Trophoblast cell (in vitro differentiated cells and primary cell): ENCODE results near the gene MYOZ2.

ENCODE experiments used
- DNase-seq, 2 donors: peaks; one replicate each; pipeline ENCODE4 v3.0.0-alpha.2; 2016
- H2AFZ ChIP-seq: 2 replicates; pipeline ENCODE4 v1.6.1; 2013; ENCODE audit warnings: low read length, moderate library complexity, mild to moderate bottlenecking; ENCODE audit not compliant: insufficient read depth, poor library complexity
- H2AK5ac ChIP-seq: 2 replicates; pipeline ENCODE4 v1.6.1; 2013; ENCODE audit warnings: mild to moderate bottlenecking, low read length
- H2BK120ac ChIP-seq: 2 replicates; pipeline ENCODE4 v1.6.1; 2013; ENCODE audit warnings: low read length, mild to moderate bottlenecking, moderate library complexity; ENCODE audit not compliant: insufficient read depth, poor library complexity
- H2BK12ac ChIP-seq: 2 replicates; pipeline ENCODE4 v1.6.1; 2013; ENCODE audit warnings: mild to moderate bottlenecking, low read length, moderate library complexity
- H2BK5ac ChIP-seq: 2 replicates; pipeline ENCODE4 v1.6.1; 2013; ENCODE audit warnings: low read length, low read depth, moderate library complexity, mild to moderate bottlenecking; ENCODE audit not compliant: poor library complexity
- H3K14ac ChIP-seq: 2 replicates; pipeline ENCODE4 v1.6.1; 2013; ENCODE audit warnings: mild to moderate bottlenecking, low read length
- H3K18ac ChIP-seq: 2 replicates; pipeline ENCODE4 v1.6.1; 2013; ENCODE audit warnings: mild to moderate bottlenecking, low read length
- H3K23ac ChIP-seq: 2 replicates; pipeline ENCODE4 v1.6.1; 2013; ENCODE audit warnings: low read length
- H3K27ac ChIP-seq: 2 replicates; pipeline ENCODE4 v1.5.1; 2013; ENCODE audit warnings: low read depth, mild to moderate bottlenecking, inconsistent platforms, low read length, moderate library complexity
- H3K27me3 ChIP-seq: 2 replicates; pipeline ENCODE4 v1.6.1; 2013; ENCODE audit warnings: inconsistent platforms, mild to moderate bottlenecking, low read length, moderate library complexity; ENCODE audit not compliant: insufficient read depth
- H3K36me3 ChIP-seq, 2 experiments: 1 replicate in 1 of 2; 2 replicates in 1 of 2; pipeline ENCODE4 v1.6.1; 2013; ENCODE audit warnings: low read length in 2 of 2, mild to moderate bottlenecking in 2 of 2, moderate library complexity in 1 of 2; ENCODE audit not compliant: insufficient read depth in 2 of 2, control insufficient read depth in 1 of 2
- H3K4ac ChIP-seq: 2 replicates; pipeline ENCODE4 v1.6.1; 2013; ENCODE audit warnings: low read depth, mild to moderate bottlenecking, low read length, moderate library complexity
- H3K4me1 ChIP-seq, 2 experiments: 1 replicate in 1 of 2; 2 replicates in 1 of 2; pipeline ENCODE4 v1.6.1; 2013; ENCODE audit warnings: low read length in 2 of 2, mild to moderate bottlenecking in 2 of 2, moderate library complexity in 1 of 2; ENCODE audit not compliant: insufficient read depth in 2 of 2, control insufficient read depth in 1 of 2
- H3K4me2 ChIP-seq: 2 replicates; pipeline ENCODE4 v1.6.1; 2013; ENCODE audit warnings: inconsistent platforms, mild to moderate bottlenecking, low read length, moderate library complexity
- H3K4me3 ChIP-seq: 2 replicates; pipeline ENCODE4 v1.5.1; 2013; ENCODE audit warnings: mild to moderate bottlenecking, low read depth, low read length, inconsistent platforms
- H3K79me1 ChIP-seq: one replicate; pipeline ENCODE4 v1.6.1; 2013; ENCODE audit warnings: low read length
- H3K79me2 ChIP-seq: 2 replicates; pipeline ENCODE4 v1.6.1; 2013; ENCODE audit warnings: low read length, mild to moderate bottlenecking; ENCODE audit not compliant: control insufficient read depth, insufficient read depth, poor library complexity
- H3K9ac ChIP-seq: 2 replicates; pipeline ENCODE4 v1.6.1; 2013; ENCODE audit warnings: mild to moderate bottlenecking, low read length
- H3K9me3 ChIP-seq: 2 replicates; pipeline ENCODE4 v1.6.1; 2013; ENCODE audit warnings: low read depth, mild to moderate bottlenecking, control low read depth, inconsistent platforms, low read length; ENCODE audit not compliant: insufficient read depth
- H4K12ac ChIP-seq: 2 replicates; pipeline ENCODE4 v1.6.1; 2013; ENCODE audit warnings: low read depth, mild to moderate bottlenecking, low read length, moderate library complexity
- H4K8ac ChIP-seq: 2 replicates; pipeline ENCODE4 v1.6.1; 2013; ENCODE audit warnings: low read depth, mild to moderate bottlenecking, low read length, moderate library complexity
- H4K91ac ChIP-seq: one replicate; pipeline ENCODE4 v1.6.1; 2013; ENCODE audit warnings: low read depth, mild to moderate bottlenecking, low read length, moderate library complexity
- WGBS: extraction: QIAGEN DNeasy Blood & Tissue Kit; methylation state at CpG from one replicate; pipeline ENCODE4 v1.1.7; 2013; ENCODE audit warnings: missing lambda C conversion rate; ENCODE audit not compliant: insufficient read length, insufficient coverage; ENCODE audit errors: extremely low coverage; 5-methylcytosine and 5-hydroxymethylcytosine counted together

Gene MYOZ2

GRCh38 chr4:119162174-119162573, 26.5 kb downstream of the MYOZ2 start:
- DNase-seq: no peak
- no peaks in the 10 kb centered on the region for H3K79me2 ChIP-seq
- no peak overlapping the region for H3K4me2 ChIP-seq
- no peak overlapping the region for H3K14ac ChIP-seq
- no peaks in the 10 kb centered on the region for H3K4me1 ChIP-seq
- H2BK12ac ChIP-seq: peak overlapping the region; percentile 9
- H3K79me1 ChIP-seq: no peaks in the 10 kb centered on the region
- H3K27me3 ChIP-seq: no peaks in the 10 kb centered on the region
- H4K91ac ChIP-seq: no peak overlapping the region
- no CpG with 5 or more reads among the region's 5 CpGs for WGBS
- H3K4ac ChIP-seq: no peak overlapping the region
- H3K23ac ChIP-seq: no peak overlapping the region
- no peak overlapping the region for H2BK5ac ChIP-seq
- no peak overlapping the region for H4K8ac ChIP-seq
- H2AFZ ChIP-seq: no peak overlapping the region
- no peaks in the 10 kb centered on the region for H3K9me3 ChIP-seq
- H3K9ac ChIP-seq: no peak overlapping the region
- no peaks in the 10 kb centered on the region for H3K36me3 ChIP-seq
- H2AK5ac ChIP-seq: no peak overlapping the region
- H4K12ac ChIP-seq: no peak overlapping the region
- H3K27ac ChIP-seq: no peak overlapping the region
- H3K4me3 ChIP-seq: no peak overlapping the region
- H2BK120ac ChIP-seq: no peak overlapping the region
- H3K18ac ChIP-seq: no peak overlapping the region

DNA sequence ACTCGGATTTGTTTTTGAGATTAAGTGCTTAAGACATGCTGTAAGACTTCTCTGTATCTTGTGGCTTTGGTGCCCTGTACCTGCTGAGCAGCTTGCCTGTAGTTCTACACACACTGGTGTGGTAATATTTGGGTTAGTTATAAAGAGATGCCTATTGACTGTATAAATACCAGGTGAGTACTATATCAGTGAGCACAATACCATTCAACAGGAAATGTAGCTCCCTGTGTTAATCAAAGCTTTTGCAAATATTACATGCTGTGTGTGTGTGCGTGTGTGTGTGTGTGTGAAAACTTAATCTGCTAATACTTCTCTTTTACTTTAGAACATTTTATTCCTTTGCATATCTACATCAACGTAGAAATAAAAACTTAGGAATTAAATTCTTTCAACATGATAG, 30.1 kb downstream of the MYOZ2 start:
- no peak overlapping the region for H4K91ac ChIP-seq
- H2AK5ac ChIP-seq: no peak overlapping the region
- H2AFZ ChIP-seq: no peak overlapping the region
- H3K9me3 ChIP-seq: no peaks in the 10 kb centered on the region
- no peak overlapping the region for H3K18ac ChIP-seq
- H3K4me1 ChIP-seq: no peaks in the 10 kb centered on the region
- no peaks in the 10 kb centered on the region for H3K79me2 ChIP-seq
- no peaks in the 10 kb centered on the region for H3K79me1 ChIP-seq
- DNase-seq: no peak
- no peak overlapping the region for H2BK120ac ChIP-seq
- no CpG with 5 or more reads among the region's 3 CpGs for WGBS
- no peak overlapping the region for H2BK5ac ChIP-seq
- H3K14ac ChIP-seq: no peak overlapping the region
- H3K23ac ChIP-seq: no peak overlapping the region
- H3K27me3 ChIP-seq: no peaks in the 10 kb centered on the region
- H4K12ac ChIP-seq: no peak overlapping the region
- no peaks in the 10 kb centered on the region for H3K36me3 ChIP-seq
- no peak overlapping the region for H3K9ac ChIP-seq
- no peak overlapping the region for H3K4ac ChIP-seq
- H3K4me2 ChIP-seq: no peak overlapping the region
- no peak overlapping the region for H2BK12ac ChIP-seq
- no peak overlapping the region for H3K4me3 ChIP-seq
- H4K8ac ChIP-seq: no peak overlapping the region
- no peak overlapping the region for H3K27ac ChIP-seq

GRCh38 chr4:119170195-119170594, 34.6 kb downstream of the MYOZ2 start:
- H2BK5ac ChIP-seq: no peak overlapping the region
- no peaks in the 10 kb centered on the region for H3K79me2 ChIP-seq
- no peak overlapping the region for H2AK5ac ChIP-seq
- H3K4me3 ChIP-seq: no peak overlapping the region
- no peaks in the 10 kb centered on the region for H3K9me3 ChIP-seq
- H3K36me3 ChIP-seq: no peaks in the 10 kb centered on the region
- H3K23ac ChIP-seq: no peak overlapping the region
- H3K27me3 ChIP-seq: no peaks in the 10 kb centered on the region
- no peak overlapping the region for H2BK120ac ChIP-seq
- no peaks in the 10 kb centered on the region for H3K79me1 ChIP-seq
- no peak overlapping the region for H4K91ac ChIP-seq
- H3K14ac ChIP-seq: no peak overlapping the region
- H3K4me1 ChIP-seq: no peaks in the 10 kb centered on the region
- no peak overlapping the region for H3K27ac ChIP-seq
- H3K9ac ChIP-seq: no peak overlapping the region
- no peak overlapping the region for H3K4ac ChIP-seq
- H3K4me2 ChIP-seq: no peak overlapping the region
- H4K12ac ChIP-seq: no peak overlapping the region
- DNase-seq: no peak
- no peak overlapping the region for H2BK12ac ChIP-seq
- H3K18ac ChIP-seq: no peak overlapping the region
- no peak overlapping the region for H2AFZ ChIP-seq
- no peak overlapping the region for H4K8ac ChIP-seq

DNA sequence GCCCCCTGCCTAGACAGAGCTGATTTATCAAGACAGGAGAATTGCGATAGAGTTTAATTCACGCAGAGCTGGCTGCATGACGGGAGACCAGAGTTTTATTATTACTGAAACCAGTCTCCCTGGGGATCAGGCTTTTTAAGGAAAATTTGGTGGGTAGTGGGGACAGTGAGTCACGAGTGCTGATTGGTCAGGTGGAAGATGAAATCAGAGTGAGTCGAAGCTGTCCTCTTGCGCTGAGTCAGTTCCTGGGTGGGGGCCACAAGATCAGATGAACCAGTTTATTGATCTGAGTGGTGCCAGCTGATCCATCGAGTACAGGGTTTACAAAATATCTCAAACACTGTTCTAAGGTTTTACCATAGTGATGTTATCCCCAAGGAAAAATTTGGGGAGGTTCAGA, 36.6 kb downstream of the MYOZ2 start:
- Histone ChIP-seq H3K4me1 (no peaks in the 10 kb centered on the region), H3K27me3 (no peaks in the 10 kb centered on the region), H3K9me3 (no peaks in the 10 kb centered on the region), H3K23ac (no peak overlapping the region), H3K18ac (no peak overlapping the region), H3K4ac (no peak overlapping the region), H3K27ac (no peak overlapping the region), H4K8ac (no peak overlapping the region), H2BK5ac (no peak overlapping the region), H3K9ac (no peak overlapping the region), H4K91ac (no peak overlapping the region), H3K14ac (no peak overlapping the region), H4K12ac (no peak overlapping the region), H2BK120ac (no peak overlapping the region), H2AK5ac (no peak overlapping the region), H3K79me2 (no peaks in the 10 kb centered on the region), H2AFZ (no peak overlapping the region), H3K4me2 (no peak overlapping the region), H3K36me3 (no peaks in the 10 kb centered on the region), H2BK12ac (no peak overlapping the region), H3K79me1 (no peaks in the 10 kb centered on the region), H3K4me3 (no peak overlapping the region)
- WGBS: no CpG with 5 or more reads among the region's 7 CpGs
- DNase-seq: no peak
